Astrocyte of the spinal cord (primary cell): ENCODE data around the gene ASIC4.

ENCODE experiments used
- DNase-seq: peaks from one replicate; pipeline ENCODE4 v3.0.0; 2011; ENCODE audit warnings: low read depth, low spot score
- H3K4me3 ChIP-seq: 2 replicates; pipeline ENCODE4 v1.5.1; 2011; ENCODE audit warnings: low read depth, mild to moderate bottlenecking, low read length, moderate library complexity
- CTCF ChIP-seq: IDR thresholded peaks from 2 replicates; pipeline ENCODE4 v1.5.1; 2012; ENCODE audit warnings: low read depth, mild to moderate bottlenecking, low read length, inconsistent platforms
- in situ Hi-C: cut with HindIII; loops from 2 replicates; pipeline ENCODE4 v1.10.0; 2017; ENCODE audit warnings: low sequenced_read_pairs

The ASIC4 gene

GRCh38 chr2:219488149-219488843 lies 26.0 kb upstream of the ASIC4 start:
- in situ Hi-C loops = no loop called here
- TF ChIP-seq CTCF = no peak
- no peak for DNase-seq
- H3K4me3 ChIP-seq = no peak overlapping the region

GRCh38 chr2:219488844-219489194 lies 25.5 kb upstream of the ASIC4 start:
- TF ChIP-seq CTCF = no peak
- no peak overlapping the region for H3K4me3 ChIP-seq
- no peak for DNase-seq
- in situ Hi-C loops = no loop called here

- TF ChIP-seq CTCF = no peak
- no peak overlapping the region for H3K4me3 ChIP-seq
- in situ Hi-C loops = no loop called here
- DNase-seq = no peak
Observed at GRCh38 chr2:219489315-219489714, 25.0 kb upstream of the ASIC4 start.

DNA sequence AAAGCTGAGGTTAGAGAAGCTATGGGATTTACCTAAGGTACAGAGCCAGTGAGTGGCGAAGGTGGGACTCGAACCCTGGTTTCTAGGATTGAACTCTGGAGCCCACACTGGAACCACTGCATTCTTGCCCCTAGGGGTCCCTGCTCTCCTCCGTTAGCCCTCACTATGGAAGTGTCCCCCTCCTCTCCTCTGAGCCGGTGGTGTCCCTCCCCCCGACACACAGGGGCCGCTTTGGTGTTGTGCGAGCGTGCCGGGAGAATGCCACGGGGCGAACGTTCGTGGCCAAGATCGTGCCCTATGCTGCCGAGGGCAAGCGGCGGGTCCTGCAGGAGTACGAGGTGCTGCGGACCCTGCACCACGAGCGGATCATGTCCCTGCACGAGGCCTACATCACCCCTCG lies 24.1 kb upstream of the ASIC4 start:
- H3K4me3 ChIP-seq = no peak overlapping the region
- in situ Hi-C loops = no loop called here
- TF ChIP-seq CTCF = peak; percentile 22
- no peak for DNase-seq

DNA sequence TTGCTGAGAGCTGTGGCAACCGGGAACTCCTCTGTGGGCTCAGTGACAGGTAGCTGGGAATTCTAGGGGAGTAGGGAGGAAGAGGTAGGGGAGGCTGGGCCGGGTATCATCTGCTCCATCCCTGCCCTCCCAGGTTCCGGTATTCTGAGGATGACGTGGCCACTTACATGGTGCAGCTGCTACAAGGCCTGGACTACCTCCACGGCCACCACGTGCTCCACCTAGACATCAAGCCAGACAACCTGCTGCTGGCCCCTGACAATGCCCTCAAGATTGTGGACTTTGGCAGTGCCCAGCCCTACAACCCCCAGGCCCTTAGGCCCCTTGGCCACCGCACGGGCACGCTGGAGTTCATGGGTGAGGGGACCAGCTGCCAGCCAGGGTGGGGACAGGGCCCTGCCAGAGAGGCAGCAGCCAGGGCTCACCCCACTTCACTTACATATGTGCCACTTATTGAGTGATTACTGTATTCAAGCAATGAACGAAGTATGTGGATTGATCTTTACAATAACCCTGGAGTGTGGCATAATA lies 23.6 kb upstream of the ASIC4 start:
- DNase-seq = no peak
- in situ Hi-C loops = no loop called here
- no peak for TF ChIP-seq CTCF
- no peak overlapping the region for H3K4me3 ChIP-seq

- in situ Hi-C loops = no loop called here
Observed at GRCh38 chr2:219491278-219491963, 22.9 kb upstream of the ASIC4 start.

More at GRCh38 chr2:219491278-219491963, 22.9 kb upstream of the ASIC4 start:
- TF ChIP-seq CTCF = no peak
- DNase-seq = no peak
- no peak overlapping the region for H3K4me3 ChIP-seq
